OCI-M1 (cell line): ENCODE results near the gene KCNK18.
A peak's percentile ranks its signal among the peaks of the same experiment; 100 is the strongest.

ENCODE experiments used
- DNase-seq: peaks from one replicate; lab custom pipeline; 2025; lab: John Stamatoyannopoulos, UW

The KCNK18 gene

GRCh38 chr10:117197189-117197588, at the start of gene KCNK18:
TSS of gene KCNK18 (plus strand) at chr10:117197489. CDS start at chr10:117197489, 0 bp downstream.
- DNase-seq: no peak

GRCh38 chr10:117148284-117148683, 49.0 kb upstream of the KCNK18 start:
- no peak for DNase-seq

GRCh38 chr10:117152668-117153067, 44.6 kb upstream of the KCNK18 start:
- DNase-seq: no peak

- DNase-seq: no peak
Observed at GRCh38 chr10:117158297-117158696, 39.0 kb upstream of the KCNK18 start.

GRCh38 chr10:117159390-117159789, 37.9 kb upstream of the KCNK18 start:
- DNase-seq: no peak

- no peak for DNase-seq
Observed at GRCh38 chr10:117160567-117160966, 36.7 kb upstream of the KCNK18 start.

- no peak for DNase-seq
Observed at GRCh38 chr10:117161386-117162033, 35.8 kb upstream of the KCNK18 start.

GRCh38 chr10:117162093-117163060, 34.9 kb upstream of the KCNK18 start:
- no peak for DNase-seq

- no peak for DNase-seq
Observed at GRCh38 chr10:117163061-117163953, 34.0 kb upstream of the KCNK18 start.

- no peak for DNase-seq
Observed at GRCh38 chr10:117163954-117164548, 33.2 kb upstream of the KCNK18 start.

GRCh38 chr10:117164592-117165537, 32.4 kb upstream of the KCNK18 start:
- DNase-seq: no peak

GRCh38 chr10:117165538-117166417, 31.5 kb upstream of the KCNK18 start:
- peak; percentile 75 for DNase-seq

- DNase-seq: no peak
Observed at GRCh38 chr10:117166418-117167345, 30.6 kb upstream of the KCNK18 start.

- no peak for DNase-seq
Observed at GRCh38 chr10:117167346-117167788, 29.9 kb upstream of the KCNK18 start.

- DNase-seq: peak; percentile 73
Observed at GRCh38 chr10:117167789-117168674, 29.3 kb upstream of the KCNK18 start.

- no peak for DNase-seq
Observed at GRCh38 chr10:117168729-117169128, 28.6 kb upstream of the KCNK18 start.

GRCh38 chr10:117169480-117169879, 27.8 kb upstream of the KCNK18 start:
- no peak for DNase-seq
